GM08714 (cell line): ENCODE data around the gene ALKBH2.

Experiments used
- H3K4me3 ChIP-seq: fragments of 200-500 bp; sonication (Bioruptor generic); 2 replicates; pipeline ENCODE4 v1.5.1; 2014; ENCODE audit warnings: mild to moderate bottlenecking, low read length, inconsistent platforms
- ZNF274 ChIP-seq: IDR thresholded peaks from 2 replicates; pipeline ENCODE4 v1.6.1; 2012; ENCODE audit warnings: mild to moderate bottlenecking, low read depth, low read length

Gene ALKBH2

GRCh38 chr12:109099431-109100020 is 6.3 kb upstream of the ALKBH2 start:
- no peak for TF ChIP-seq ZNF274
- no peak overlapping the region for H3K4me3 ChIP-seq

- peak overlapping the region; percentile 87 for H3K4me3 ChIP-seq
- TF ChIP-seq ZNF274, result no peak
Observed at GRCh38 chr12:109098651-109099050, 5.4 kb upstream of the ALKBH2 start.

GRCh38 chr12:109098183-109098604 is 4.9 kb upstream of the ALKBH2 start:
- H3K4me3 ChIP-seq, result peak overlapping the region; percentile 87
- no peak for TF ChIP-seq ZNF274

- TF ChIP-seq ZNF274, result no peak
- H3K4me3 ChIP-seq, result peak within 1 kb of the TSS; percentile 87
Observed at GRCh38 chr12:109097435-109098182, 4.3 kb upstream of the ALKBH2 start, which contains the start of gene UNG. Gene UNG, plus strand, starts transcription at chr12:109097597. Its CDS starts 83 bp downstream, at chr12:109097680.

GRCh38 chr12:109097140-109097434 is 3.8 kb upstream of the ALKBH2 start:
- H3K4me3 ChIP-seq, result peak overlapping the region; percentile 76; the same call in 1 of the 2 replicates
- no peak for TF ChIP-seq ZNF274

GRCh38 chr12:109092497-109093021 is 713 bp downstream of the ALKBH2 start:
- peak overlapping the region; percentile 67 for H3K4me3 ChIP-seq
- TF ChIP-seq ZNF274, result no peak

GRCh38 chr12:109089683-109090082 is 3.6 kb downstream of the ALKBH2 start:
- no peak for TF ChIP-seq ZNF274
- H3K4me3 ChIP-seq, result no peak overlapping the region

GRCh38 chr12:109088818-109089217 is 4.5 kb downstream of the ALKBH2 start:
- TF ChIP-seq ZNF274, result no peak
- H3K4me3 ChIP-seq, result no peak overlapping the region

- no peak overlapping the region for H3K4me3 ChIP-seq
- TF ChIP-seq ZNF274, result no peak
Observed at GRCh38 chr12:109087250-109087649, 6.0 kb downstream of the ALKBH2 start.

- TF ChIP-seq ZNF274, result no peak
- H3K4me3 ChIP-seq, result no peak overlapping the region
Observed at GRCh38 chr12:109085590-109085989, 7.7 kb downstream of the ALKBH2 start.

- TF ChIP-seq ZNF274, result no peak
- no peak overlapping the region for H3K4me3 ChIP-seq
Observed at GRCh38 chr12:109084425-109084824, 8.8 kb downstream of the ALKBH2 start.

- TF ChIP-seq ZNF274, result no peak
- no peak overlapping the region for H3K4me3 ChIP-seq
Observed at GRCh38 chr12:109082751-109083150, 10.5 kb downstream of the ALKBH2 start.

- TF ChIP-seq ZNF274, result no peak
Observed at GRCh38 chr12:109074866-109075265, 18.4 kb downstream of the ALKBH2 start.

GRCh38 chr12:109069307-109070271 is 23.7 kb downstream of the ALKBH2 start:
- H3K4me3 ChIP-seq, result no peak overlapping the region

More at GRCh38 chr12:109074866-109075265, 18.4 kb downstream of the ALKBH2 start:
- H3K4me3 ChIP-seq, result no peak overlapping the region

More at GRCh38 chr12:109069307-109070271, 23.7 kb downstream of the ALKBH2 start:
- no peak for TF ChIP-seq ZNF274
